ENCODE measurements around the gene CLDN25.
"Not testable (repeated sequence)": the region's sequence is repeated elsewhere in the genome, so short reads cannot be mapped to it uniquely, and the experiment has no call there.

CLDN25 gene

DNA sequence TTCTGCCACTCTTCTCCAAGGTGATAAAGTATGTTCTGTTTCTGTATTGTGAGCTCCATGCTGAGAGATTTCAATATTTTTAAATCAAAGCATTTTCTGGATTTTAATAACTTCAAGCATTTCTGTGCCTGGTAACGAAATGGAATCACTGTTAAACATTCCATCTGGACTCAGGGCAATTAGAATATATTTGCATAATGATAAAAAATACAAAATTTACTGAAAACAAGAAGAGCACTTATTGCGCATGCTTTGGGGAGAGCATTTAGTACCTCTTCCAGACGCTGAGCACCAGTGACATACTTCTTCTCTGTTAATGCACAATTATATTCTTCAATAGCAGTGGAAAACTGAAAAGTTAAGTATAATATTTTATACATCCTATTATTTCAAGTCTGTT, 19.4 kb upstream of the CLDN25 start:
- H2AFZ ChIP-seq: no peak overlapping the region
- H3K36me3 ChIP-seq (ENCODE audit: control insufficient read depth, insufficient read depth, low read length): no peaks in the 10 kb centered on the region
- H3K27ac ChIP-seq: no peak overlapping the region
- no peak overlapping the region for H3K4me3 ChIP-seq (ENCODE audit: low read depth, low read length)
- H3K9me3 ChIP-seq (ENCODE audit: control insufficient read depth, low read length): no peaks in the 10 kb centered on the region
- H3K9ac ChIP-seq: no peak overlapping the region
- no peak overlapping the region for H3K4me2 ChIP-seq (ENCODE audit: low read length)
- TF ChIP-seq, protein P1, sequence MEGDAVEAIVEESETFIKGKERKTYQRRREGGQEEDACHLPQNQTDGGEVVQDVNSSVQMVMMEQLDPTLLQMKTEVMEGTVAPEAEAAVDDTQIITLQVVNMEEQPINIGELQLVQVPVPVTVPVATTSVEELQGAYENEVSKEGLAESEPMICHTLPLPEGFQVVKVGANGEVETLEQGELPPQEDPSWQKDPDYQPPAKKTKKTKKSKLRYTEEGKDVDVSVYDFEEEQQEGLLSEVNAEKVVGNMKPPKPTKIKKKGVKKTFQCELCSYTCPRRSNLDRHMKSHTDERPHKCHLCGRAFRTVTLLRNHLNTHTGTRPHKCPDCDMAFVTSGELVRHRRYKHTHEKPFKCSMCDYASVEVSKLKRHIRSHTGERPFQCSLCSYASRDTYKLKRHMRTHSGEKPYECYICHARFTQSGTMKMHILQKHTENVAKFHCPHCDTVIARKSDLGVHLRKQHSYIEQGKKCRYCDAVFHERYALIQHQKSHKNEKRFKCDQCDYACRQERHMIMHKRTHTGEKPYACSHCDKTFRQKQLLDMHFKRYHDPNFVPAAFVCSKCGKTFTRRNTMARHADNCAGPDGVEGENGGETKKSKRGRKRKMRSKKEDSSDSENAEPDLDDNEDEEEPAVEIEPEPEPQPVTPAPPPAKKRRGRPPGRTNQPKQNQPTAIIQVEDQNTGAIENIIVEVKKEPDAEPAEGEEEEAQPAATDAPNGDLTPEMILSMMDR (IDR thresholded peaks at IDR 0.05): no peak
- no peaks in the 10 kb centered on the region for H3K27me3 ChIP-seq (ENCODE audit: control insufficient read depth, insufficient read depth, low read length)
- no peaks in the 10 kb centered on the region for H3K4me1 ChIP-seq
- H3K79me2 ChIP-seq: no peaks in the 10 kb centered on the region

DNA sequence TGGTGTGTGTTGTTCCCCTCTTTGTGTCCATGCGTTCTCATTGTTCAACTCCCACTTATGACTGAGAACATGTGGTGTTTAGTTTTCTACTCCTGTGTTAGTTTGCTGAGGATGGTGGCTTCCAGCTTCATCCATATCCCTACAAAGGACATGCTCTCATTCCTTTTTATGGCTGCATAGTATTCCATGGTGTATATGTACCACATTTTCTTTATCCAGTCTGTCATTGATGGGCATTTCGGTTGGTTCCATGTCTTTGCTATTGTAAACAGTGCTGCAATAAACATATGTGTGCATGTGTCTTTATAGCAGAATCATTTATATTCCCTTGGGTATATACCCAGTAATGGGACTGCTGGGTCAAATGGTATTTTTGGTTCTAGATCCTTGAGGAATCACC, 16.6 kb upstream of the CLDN25 start:
- not testable (repeated sequence) for H3K4me1 ChIP-seq; H2AFZ ChIP-seq; H3K9me3 ChIP-seq (ENCODE audit: control insufficient read depth, low read length); H3K4me2 ChIP-seq (ENCODE audit: low read length); H3K4me3 ChIP-seq (ENCODE audit: low read depth, low read length); H3K79me2 ChIP-seq; H3K27me3 ChIP-seq (ENCODE audit: control insufficient read depth, insufficient read depth, low read length); H3K9ac ChIP-seq; H3K36me3 ChIP-seq (ENCODE audit: control insufficient read depth, insufficient read depth, low read length); H3K27ac ChIP-seq

DNA sequence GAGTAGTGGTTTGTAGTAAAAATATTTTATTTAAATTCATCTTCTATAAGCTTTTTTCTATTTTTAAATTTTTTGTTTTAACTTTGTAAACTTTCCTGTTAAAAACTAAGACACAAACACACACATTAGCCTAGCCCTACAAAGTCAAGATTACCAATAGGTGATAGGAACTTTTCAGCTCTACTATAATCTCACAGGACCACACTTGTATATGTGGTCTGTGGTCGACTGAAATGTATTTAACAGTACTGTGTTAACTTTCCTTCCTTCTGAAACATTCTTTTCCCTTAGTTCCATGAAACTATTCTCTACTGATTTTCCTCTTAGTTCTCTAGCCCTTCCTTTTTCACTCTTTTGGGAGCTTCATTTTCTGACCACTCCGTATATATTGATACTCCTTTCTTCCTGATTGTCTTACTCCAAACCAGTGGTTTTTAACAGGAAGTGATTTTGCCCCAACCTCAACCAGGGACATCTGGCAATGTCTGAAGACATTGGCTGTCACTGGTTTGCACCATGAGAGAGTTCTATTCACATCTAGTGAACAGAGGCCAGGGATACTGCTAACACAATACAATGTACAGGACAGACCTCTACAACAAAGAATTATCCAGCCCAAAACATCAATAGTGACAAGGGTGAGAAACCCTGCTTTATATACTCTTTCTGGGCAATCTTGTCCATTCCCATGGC, 14.9 kb upstream of the CLDN25 start:
- Histone ChIP-seq H3K27ac (no peak overlapping the region), H3K4me2 (ENCODE audit: low read length) (no peak overlapping the region), H3K4me1 (no peaks in the 10 kb centered on the region), H3K27me3 (ENCODE audit: control insufficient read depth, insufficient read depth, low read length) (no peaks in the 10 kb centered on the region), H3K9ac (no peak overlapping the region), H2AFZ (no peak overlapping the region), H3K79me2 (no peaks in the 10 kb centered on the region), H3K4me3 (ENCODE audit: low read depth, low read length) (no peak overlapping the region), H3K36me3 (ENCODE audit: control insufficient read depth, insufficient read depth, low read length) (no peaks in the 10 kb centered on the region), H3K9me3 (ENCODE audit: control insufficient read depth, low read length) (no peaks in the 10 kb centered on the region)
- TF ChIP-seq, protein P1 (IDR thresholded peaks at IDR 0.05): no peak

DNA sequence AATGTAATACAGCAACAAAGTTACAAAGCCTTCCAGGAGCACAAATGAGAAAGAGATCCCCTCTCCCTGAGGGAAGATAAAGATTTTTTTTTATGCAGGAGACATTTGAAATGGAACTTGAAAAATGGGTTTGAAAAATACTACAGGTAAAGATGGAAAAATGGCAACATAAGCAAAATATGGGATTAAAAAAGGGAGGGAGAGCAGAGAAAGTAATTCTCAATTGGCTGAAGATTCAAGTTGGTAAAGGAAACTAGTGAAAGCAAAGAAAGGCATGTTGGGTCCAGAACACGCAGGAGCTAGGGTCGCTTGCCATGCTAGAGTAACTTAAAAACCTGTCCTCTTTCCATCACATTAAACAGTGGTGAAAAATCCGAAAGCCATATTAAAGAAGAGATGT, 7.6 kb upstream of the CLDN25 start:
- Histone ChIP-seq H3K4me1 (no peaks in the 10 kb centered on the region), H3K9me3 (ENCODE audit: control insufficient read depth, low read length) (no peaks in the 10 kb centered on the region), H3K36me3 (ENCODE audit: control insufficient read depth, insufficient read depth, low read length) (no peaks in the 10 kb centered on the region), H3K27me3 (ENCODE audit: control insufficient read depth, insufficient read depth, low read length) (no peaks in the 10 kb centered on the region), H3K4me3 (ENCODE audit: low read depth, low read length) (no peak overlapping the region), H3K79me2 (peaks cover 9% of the 10 kb centered on the region), H3K27ac (no peak overlapping the region), H3K4me2 (ENCODE audit: low read length) (no peak overlapping the region), H2AFZ (no peak overlapping the region), H3K9ac (no peak overlapping the region)
- TF ChIP-seq, protein P1 (IDR thresholded peaks at IDR 0.05): no peak

DNA sequence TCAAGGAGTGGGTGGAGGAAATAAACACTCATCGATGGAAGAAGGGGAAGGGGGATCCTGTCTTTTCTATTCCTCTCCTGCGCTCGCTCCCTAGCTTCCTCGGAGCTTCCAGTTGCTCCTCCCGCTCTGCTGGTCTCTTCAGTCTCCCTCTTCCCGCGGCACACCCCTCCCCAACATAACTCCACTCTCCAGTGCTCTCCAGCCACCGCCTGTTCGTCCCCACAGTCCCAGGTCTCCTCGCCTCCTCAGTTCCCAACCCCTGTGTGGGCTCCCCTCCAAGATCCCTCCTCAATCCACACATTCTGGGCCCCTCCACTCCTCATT, 6.5 kb upstream of the CLDN25 start:
- H3K27ac ChIP-seq: peak overlapping the region; percentile 57
- no peaks in the 10 kb centered on the region for H3K9me3 ChIP-seq (ENCODE audit: control insufficient read depth, low read length)
- peaks cover 9% of the 10 kb centered on the region for H3K79me2 ChIP-seq
- peak overlapping the region; percentile 80 for H3K4me3 ChIP-seq (ENCODE audit: low read depth, low read length)
- H3K36me3 ChIP-seq (ENCODE audit: control insufficient read depth, insufficient read depth, low read length): no peaks in the 10 kb centered on the region
- H3K9ac ChIP-seq: no peak overlapping the region
- TF ChIP-seq, protein P1 (IDR thresholded peaks at IDR 0.05): no peak
- peak overlapping the region; percentile 76 for H2AFZ ChIP-seq
- peak overlapping the region; percentile 72 for H3K4me2 ChIP-seq (ENCODE audit: low read length)
- no peaks in the 10 kb centered on the region for H3K4me1 ChIP-seq
- no peaks in the 10 kb centered on the region for H3K27me3 ChIP-seq (ENCODE audit: control insufficient read depth, insufficient read depth, low read length)

All from parathyroid adenoma (tissue), 2 donors.